Pericardium fibroblast (primary cell): ENCODE data around the gene E4F1. TPM values are rescaled to one million over a fixed set of nuclear protein-coding genes. Genes with fewer than 3 reads are reported as not detected.

ENCODE experiments used
- total RNA-seq: library from RNA; depleted of rRNA; stranded (reverse); fragments of >200 nt; gene quantifications from 2 replicates; pipeline ENCODE4 v1.2.3, GENCODE V29; 2015

Gene E4F1, protein sequence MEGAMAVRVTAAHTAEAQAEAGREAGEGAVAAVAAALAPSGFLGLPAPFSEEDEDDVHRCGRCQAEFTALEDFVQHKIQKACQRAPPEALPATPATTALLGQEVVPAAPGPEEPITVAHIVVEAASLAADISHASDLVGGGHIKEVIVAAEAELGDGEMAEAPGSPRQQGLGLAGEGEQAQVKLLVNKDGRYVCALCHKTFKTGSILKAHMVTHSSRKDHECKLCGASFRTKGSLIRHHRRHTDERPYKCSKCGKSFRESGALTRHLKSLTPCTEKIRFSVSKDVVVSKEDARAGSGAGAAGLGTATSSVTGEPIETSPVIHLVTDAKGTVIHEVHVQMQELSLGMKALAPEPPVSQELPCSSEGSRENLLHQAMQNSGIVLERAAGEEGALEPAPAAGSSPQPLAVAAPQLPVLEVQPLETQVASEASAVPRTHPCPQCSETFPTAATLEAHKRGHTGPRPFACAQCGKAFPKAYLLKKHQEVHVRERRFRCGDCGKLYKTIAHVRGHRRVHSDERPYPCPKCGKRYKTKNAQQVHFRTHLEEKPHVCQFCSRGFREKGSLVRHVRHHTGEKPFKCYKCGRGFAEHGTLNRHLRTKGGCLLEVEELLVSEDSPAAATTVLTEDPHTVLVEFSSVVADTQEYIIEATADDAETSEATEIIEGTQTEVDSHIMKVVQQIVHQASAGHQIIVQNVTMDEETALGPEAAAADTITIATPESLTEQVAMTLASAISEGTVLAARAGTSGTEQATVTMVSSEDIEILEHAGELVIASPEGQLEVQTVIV
- total RNA-seq = 22.1 and 25.4 TPM in 2 replicates

DNA sequence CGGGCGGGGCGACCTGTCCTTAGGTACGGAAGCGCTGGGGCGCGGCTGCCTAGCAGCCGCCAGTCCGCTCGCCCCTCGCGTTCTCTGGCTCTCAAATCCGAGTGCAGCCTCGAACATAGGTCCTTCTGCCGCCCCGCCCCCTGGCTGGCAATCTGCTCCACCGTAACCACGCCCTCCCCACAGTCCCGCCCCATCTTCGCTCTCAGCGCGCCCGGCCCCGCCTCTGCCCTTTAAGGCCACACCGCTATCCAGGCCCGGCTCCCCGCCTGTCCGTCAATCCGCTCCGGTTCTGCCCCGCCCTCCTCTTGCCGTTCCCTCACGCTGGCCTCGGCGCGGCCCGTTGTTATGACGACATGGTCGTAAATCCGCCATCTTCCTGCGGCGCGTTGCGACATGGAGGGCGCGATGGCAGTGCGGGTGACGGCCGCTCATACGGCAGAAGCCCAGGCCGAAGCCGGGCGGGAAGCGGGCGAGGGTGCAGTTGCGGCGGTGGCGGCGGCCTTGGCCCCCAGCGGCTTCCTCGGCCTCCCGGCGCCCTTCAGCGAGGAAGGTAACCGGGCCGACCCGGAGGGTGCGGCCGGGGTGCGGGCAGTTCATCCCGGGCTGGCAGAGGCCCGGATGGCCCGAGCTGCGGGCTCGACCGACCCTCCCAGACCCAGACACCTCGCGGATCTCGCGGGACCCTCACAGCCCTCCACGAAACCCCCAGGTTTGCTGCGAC is at the start of gene E4F1:
Gene E4F1 (plus strand): TSS at position 371 of the 721 bp plus-strand sequence. CDS start 23 bp downstream, at position 394.

DNA sequence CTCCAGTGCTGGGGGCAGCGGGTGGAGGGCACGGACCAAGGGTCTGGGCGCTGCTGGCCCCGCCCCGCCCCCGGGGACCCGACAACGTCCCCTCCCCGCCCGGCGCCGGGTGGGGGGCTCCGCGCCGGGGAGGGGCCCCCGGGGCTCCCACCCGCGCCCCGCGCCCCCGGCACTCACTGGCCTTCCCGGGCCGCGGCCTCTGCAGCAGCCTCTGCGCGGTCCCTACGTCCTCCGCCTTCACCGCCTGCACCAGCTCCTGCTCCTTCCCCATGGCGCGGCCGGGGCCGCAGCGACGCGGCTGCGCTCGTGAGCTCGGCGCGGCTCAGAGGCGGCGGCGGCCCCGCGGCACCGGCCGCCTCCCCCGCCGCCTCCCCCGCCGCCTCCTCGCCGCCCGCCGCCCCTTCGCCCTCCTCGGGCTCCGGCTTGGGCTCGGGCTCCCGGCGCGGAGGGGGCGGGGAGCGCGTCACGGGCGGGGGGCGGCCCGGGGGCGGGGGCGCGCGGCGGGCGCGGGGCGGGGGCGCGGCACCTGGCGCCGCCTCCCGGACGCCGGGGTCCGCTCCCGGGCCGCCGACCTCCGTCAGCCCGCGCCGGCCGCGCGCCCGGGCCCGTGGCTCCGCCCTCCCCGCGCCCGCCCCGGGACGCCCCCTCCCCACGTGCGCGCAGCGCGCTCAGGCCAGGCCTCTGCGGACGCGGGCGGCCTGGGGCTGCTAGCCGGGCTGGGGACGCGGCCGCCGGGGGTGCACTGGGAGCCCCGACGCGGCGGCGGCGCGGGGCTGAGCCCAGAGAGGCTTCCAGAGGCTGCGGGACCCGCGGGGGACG is 27.0 kb upstream of the E4F1 start, which contains the start of gene CASKIN1:
Gene CASKIN1 (minus strand): TSS at position 444 of the 819 bp plus-strand sequence. CDS start 173 bp downstream, at position 271.

GRCh38 chr16:2205104-2205966 is 18.1 kb upstream of the E4F1 start, which contains the start of gene MLST8:
Gene MLST8 (plus strand): TSS chr16:2205454. CDS start chr16:2206086, 632 bp downstream.

GRCh38 chr16:2210386-2211365 is 12.7 kb upstream of the E4F1 start, which contains the start of gene BRICD5:
Gene BRICD5 (minus strand): TSS chr16:2210863. CDS start chr16:2210833, 30 bp downstream.

GRCh38 chr16:2214719-2214968 is 8.7 kb upstream of the E4F1 start, which contains the start of gene PGP:
Gene PGP (minus strand): TSS chr16:2214840. CDS start chr16:2214777, 63 bp downstream.

DNA sequence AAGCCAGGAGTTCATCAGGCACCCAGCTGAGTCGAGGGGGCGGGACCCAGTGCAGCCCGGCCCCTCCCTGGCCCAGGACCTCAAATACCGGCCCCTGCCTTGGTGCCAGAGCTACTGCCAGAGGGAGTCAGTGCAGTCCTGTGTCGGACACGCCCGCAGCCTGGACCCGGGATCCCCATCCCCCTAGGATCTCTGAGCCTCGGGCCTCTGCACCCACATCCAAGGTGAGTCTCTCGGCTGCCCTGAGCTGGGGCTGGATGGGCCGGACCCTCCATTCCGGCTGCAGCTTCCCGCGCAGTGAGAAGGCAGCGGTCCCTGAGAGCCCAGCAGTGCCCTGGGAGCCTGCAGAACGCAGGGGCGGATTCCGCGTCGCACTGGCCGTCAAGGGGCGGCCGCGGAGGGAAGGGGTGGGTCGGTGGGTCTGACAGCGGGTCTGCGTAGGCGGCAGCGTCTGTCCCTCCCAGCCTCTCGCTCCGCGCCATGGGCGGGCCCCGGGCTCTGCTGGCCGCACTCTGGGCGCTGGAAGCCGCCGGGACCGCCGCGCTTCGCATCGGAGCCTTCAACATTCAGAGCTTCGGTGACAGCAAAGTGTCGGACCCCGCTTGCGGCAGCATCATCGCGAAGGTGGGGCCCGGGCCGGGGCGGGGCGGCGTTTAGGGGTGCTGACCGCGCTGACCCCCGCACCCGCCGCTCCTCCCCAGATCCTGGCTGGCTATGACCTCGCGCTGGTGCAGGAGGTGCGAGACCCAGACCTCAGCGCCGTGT is 13.1 kb downstream of the E4F1 start, which contains the start of gene DNASE1L2:
Gene DNASE1L2 (plus strand): TSS at position 108 of the 765 bp plus-strand sequence. CDS start 373 bp downstream, at position 481.

GRCh38 chr16:2251296-2252111 is 28.1 kb downstream of the E4F1 start, which contains the start of gene ECI1:
Gene ECI1 (minus strand): TSS chr16:2251587. CDS start chr16:2251566, 21 bp downstream.

DNA sequence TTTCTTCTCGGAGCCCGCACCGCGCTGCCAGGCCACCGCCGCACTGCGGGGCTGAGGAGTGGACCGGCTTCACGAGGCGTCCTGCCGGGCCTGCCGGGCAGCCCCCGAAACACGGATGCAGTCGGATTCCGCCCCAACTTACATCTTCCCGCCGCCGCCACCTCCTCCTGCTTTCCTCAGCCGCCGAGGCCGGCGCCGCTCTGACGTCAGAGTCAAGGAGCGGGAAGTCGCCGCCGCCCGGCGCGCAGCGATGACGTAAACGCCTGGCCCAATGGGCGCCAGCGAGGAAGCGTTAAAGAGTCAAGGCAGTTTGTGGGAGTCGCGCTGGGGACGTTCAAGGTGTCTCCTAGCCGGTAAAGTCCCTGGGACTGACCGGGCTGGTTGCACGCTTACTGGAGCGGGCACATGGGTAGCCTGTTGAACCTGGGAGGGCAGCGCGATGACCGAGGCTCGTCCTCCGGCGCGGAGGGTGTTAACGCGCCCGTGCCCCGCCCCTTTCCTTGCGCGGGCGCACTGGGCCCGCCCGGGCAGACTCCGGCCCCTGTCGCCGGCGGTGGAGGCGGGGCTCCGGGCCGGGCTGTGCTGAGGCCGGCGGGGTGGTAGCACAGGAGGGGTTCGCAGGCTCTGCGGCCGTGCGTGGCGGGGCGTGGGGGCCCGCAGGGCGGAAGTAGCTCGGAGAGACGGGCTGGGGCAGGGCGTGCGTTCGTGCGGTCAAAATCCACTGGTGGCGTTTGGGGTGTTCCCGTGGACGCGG is 44.7 kb downstream of the E4F1 start, which contains the start of gene RNPS1:
Gene RNPS1 (minus strand): TSS at position 214 of the 754 bp plus-strand sequence. CDS start 3,483 bp downstream, outside the sequence.

Other genes starting within 250 kb of the E4F1 start
- gene NOXO1, start 242.1 kb upstream of the E4F1 start, total RNA-seq = 2.1 TPM in 1 of 2 replicates, not detected in the other
- 11.4 and 28.1 TPM in 2 replicates for gene GFER, start 239.4 kb upstream of the E4F1 start, total RNA-seq
- 1.3 and 1.4 TPM in 2 replicates for gene SYNGR3, start 233.6 kb upstream of the E4F1 start, total RNA-seq
- gene ZNF598, start 213.8 kb upstream of the E4F1 start, total RNA-seq = 31.0 and 49.6 TPM in 2 replicates
- 1.6 and 8.7 TPM in 2 replicates for gene NPW, start 203.8 kb upstream of the E4F1 start, total RNA-seq
- 19.3 and 52.7 TPM in 2 replicates for gene NHERF2, start 196.7 kb upstream of the E4F1 start, total RNA-seq
- gene NTHL1, start 175.8 kb upstream of the E4F1 start, total RNA-seq = 19.2 and 23.6 TPM in 2 replicates
- 33.6 and 45.9 TPM in 2 replicates for gene TSC2, start 175.6 kb upstream of the E4F1 start, total RNA-seq
- gene PKD1, start 87.7 kb upstream of the E4F1 start, total RNA-seq = 177 and 192 TPM in 2 replicates
- 1.9 TPM in 1 of 2 replicates, not detected in the other for gene RAB26, start 75.0 kb upstream of the E4F1 start, total RNA-seq
- gene TRAF7, start 67.8 kb upstream of the E4F1 start, total RNA-seq = 59.3 and 62.7 TPM in 2 replicates
- under 0.01 and 1.0 TPM in 2 replicates for gene CASKIN1, start 27.0 kb upstream of the E4F1 start, total RNA-seq
- gene MLST8, start 18.1 kb upstream of the E4F1 start, total RNA-seq = 76.2 and 97.6 TPM in 2 replicates
- 0.09 and 0.70 TPM in 2 replicates for gene BRICD5, start 12.7 kb upstream of the E4F1 start, total RNA-seq
- 9.9 and 15.4 TPM in 2 replicates for gene PGP, start 8.8 kb upstream of the E4F1 start, total RNA-seq
- gene DNASE1L2, start 12.9 kb downstream of the E4F1 start, total RNA-seq = 0.26 TPM in 1 of 2 replicates, not detected in the other
- 89.5 and 90.8 TPM in 2 replicates for gene ECI1, start 28.0 kb downstream of the E4F1 start, total RNA-seq
- gene RNPS1, start 44.5 kb downstream of the E4F1 start, total RNA-seq = 97.6 and 141 TPM in 2 replicates
- 0.60 and 0.82 TPM in 2 replicates for gene ABCA3, start 117.1 kb downstream of the E4F1 start, total RNA-seq
- gene CCNF, start 205.9 kb downstream of the E4F1 start, total RNA-seq = 3.9 and 4.7 TPM in 2 replicates
- gene TEDC2, start 236.5 kb downstream of the E4F1 start, total RNA-seq = 3.7 and 5.5 TPM in 2 replicates
- 0.47 and 0.51 TPM in 2 replicates for gene NTN3, start 247.7 kb downstream of the E4F1 start, total RNA-seq